Activated CD8-positive, alpha-beta memory T cell treated with anti-CD3 and anti-CD28 coated beads, Interleukin-2, amount 50 U/mL, for 48 hours (primary cell): Measurements from ENCODE around the gene NHERF2.

Experiments used
- DNase-seq: peaks from one replicate; pipeline ENCODE4 v3.0.0-alpha.2; 2020

Gene NHERF2

DNA sequence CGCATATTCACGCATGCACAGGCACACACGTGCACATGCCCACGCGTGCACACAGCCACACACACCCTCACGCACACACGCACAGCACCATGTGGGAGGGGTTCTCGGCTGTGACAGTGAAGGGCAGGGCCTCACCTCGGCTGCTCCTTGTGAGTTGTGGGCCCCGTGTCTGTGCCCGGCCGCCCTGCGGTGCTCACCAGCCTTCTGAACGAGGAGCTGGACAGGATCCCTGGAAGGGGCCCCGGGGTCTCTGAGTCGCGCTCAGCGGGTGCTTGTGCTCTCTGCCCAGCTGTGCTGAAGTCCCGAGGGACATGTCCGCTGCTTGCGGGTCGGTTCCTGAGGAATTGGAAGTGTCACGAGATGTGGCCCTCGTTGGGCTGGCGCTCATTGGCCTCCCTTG is 37.2 kb downstream of the NHERF2 start:
- no peak for DNase-seq

- no peak for DNase-seq
Observed at GRCh38 chr16:2064368-2064945, 37.8 kb downstream of the NHERF2 start.

DNA sequence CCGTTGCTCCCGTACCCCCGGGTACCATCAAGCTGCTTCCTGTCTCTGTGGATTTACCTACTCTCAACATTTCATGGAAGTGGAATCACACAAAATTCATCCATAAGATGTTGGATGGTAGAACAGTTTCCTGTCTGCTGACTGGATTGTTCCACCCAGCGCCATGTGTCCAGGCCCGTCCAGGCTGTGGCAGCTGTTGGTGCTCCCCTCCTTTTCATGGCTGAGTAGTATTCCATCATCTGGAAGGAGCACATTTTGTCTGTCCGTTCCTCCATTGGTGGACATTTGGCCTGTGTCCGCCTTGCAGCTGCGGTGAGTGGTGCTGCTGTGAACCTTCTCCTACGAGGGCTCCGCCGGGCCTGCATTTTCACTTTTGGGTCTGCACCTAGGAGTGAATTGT is 39.4 kb downstream of the NHERF2 start:
- no peak for DNase-seq

- no peak for DNase-seq
Observed at GRCh38 chr16:2070576-2071453, 44.1 kb downstream of the NHERF2 start.

- DNase-seq = no peak
Observed at GRCh38 chr16:2071454-2072202, 44.9 kb downstream of the NHERF2 start.

GRCh38 chr16:2072926-2073325 is 46.2 kb downstream of the NHERF2 start:
- no peak for DNase-seq

GRCh38 chr16:2074071-2074470 is 47.4 kb downstream of the NHERF2 start:
- DNase-seq = no peak

GRCh38 chr16:2075631-2076030 is 48.9 kb downstream of the NHERF2 start:
- no peak for DNase-seq

DNA sequence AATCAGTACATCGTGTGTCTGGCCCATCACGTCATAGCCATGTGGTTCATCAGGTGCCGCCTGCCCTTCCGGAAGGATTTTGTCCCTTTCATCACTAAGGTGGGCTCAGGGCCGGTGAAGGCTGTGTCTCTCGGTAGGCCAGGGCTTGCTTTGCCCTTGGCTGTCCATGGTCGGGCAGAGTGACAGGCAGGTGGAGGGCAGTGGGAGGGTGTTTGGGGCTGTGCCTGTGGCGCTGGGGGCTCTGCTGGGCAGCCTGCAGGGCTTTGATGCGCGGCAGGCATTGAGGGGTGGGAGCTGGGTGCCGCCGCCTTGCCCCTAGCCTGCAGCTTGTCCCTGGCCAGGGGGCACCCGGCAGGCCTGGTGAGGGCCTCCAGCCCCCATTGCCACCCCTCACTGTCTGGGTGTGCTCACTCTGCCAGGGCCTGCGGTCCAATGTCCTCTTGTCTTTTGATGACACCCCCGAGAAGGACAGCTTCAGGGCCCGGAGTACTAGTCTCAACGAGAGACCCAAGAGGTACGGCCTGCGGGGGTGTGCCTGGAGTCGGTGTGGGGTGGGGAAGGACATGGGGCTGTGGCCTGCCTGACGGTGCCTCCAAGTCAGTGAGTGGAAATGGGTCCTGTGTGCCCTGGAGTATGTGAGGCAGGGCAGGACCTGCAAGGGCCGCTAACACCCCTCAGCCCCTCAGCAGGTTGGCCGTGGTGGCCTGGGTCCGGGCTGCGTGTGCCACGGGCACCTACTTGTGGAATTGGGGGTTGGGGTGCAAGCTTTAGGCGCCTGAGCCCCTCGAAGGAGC is 49.6 kb downstream of the NHERF2 start:
- DNase-seq = no peak

- no peak for DNase-seq
Observed at GRCh38 chr16:2077016-2077415, 50.3 kb downstream of the NHERF2 start.

GRCh38 chr16:2077696-2078095 is 51.0 kb downstream of the NHERF2 start:
- no peak for DNase-seq

DNA sequence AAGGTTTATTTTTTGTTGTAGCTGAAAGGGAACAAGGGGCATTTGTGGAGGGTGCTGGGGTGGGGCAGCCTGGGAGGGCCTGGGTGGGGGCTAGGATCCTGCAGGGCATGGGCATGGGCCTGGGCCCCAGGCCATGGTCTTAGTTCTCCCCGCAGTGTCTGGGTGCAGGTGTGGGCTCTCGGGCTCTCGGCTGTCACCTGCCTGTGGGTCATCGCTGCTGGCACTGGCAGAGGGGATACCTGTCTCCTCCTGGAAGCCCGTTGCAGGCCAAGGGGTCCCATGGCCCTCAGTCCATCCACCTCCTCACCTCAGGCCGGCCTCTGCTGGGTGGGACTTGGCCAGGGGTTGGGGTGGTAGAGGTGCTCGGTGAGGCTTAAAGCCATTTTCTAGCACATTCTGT is 51.4 kb downstream of the NHERF2 start:
- no peak for DNase-seq

GRCh38 chr16:2078691-2079090 is 52.0 kb downstream of the NHERF2 start:
- no peak for DNase-seq

- no peak for DNase-seq
Observed at GRCh38 chr16:2079311-2079800, 52.7 kb downstream of the NHERF2 start.

DNA sequence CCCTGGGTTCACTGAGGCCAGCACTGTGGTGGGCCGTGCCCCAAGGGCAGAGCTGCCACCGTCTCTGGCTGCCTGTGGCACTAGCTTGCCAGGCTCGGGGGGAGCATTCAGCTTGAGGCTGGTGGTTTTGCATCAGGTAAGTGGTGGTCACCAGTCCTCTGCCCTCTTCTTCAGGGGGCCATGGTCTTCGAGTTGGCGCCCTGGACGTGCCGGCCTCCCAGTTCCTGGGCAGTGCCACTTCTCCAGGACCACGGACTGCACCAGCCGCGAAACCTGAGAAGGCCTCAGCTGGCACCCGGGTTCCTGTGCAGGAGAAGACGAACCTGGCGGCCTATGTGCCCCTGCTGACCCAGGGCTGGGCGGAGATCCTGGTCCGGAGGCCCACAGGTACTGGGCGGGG is 53.3 kb downstream of the NHERF2 start:
- no peak for DNase-seq

DNA sequence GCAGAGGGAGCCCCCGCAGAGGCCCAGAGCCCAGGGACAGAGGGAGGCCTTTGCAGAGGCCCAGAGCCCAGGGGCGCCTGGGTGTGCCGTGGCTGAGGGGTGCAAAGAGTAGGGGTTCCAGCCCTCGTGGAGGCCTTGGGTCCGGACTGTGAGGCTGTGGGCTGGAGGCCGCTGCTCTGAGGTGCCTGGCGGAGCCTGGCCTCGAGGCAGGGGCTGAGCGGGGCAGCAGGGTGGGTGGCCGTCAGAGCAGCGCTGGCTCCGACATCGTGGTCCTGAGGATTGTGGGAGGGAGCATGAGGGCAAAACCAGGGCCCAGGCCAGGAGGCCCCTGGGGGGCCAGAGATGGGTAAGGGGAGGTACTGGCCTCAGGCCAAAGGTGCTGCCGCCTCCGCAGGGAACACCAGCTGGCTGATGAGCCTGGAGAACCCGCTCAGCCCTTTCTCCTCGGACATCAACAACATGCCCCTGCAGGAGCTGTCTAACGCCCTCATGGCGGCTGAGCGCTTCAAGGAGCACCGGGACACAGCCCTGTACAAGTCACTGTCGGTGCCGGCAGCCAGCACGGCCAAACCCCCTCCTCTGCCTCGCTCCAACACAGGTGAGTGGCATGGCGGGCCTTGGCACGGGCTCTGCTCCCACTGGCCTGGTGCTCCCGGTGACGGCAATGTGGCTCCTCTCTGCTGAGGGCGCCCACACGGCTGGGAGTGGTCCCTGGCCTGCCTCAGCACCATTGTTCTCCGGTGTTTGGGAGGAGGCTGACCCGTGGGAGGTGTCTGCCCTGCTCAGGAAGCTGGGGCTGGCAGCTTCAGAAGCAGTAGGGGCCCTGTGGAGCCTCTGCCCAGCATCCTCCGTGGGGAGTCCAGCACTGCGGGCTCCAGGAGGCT is 54.7 kb downstream of the NHERF2 start:
- no peak for DNase-seq

GRCh38 chr16:2082171-2082982 is 55.7 kb downstream of the NHERF2 start:
- no peak for DNase-seq

DNA sequence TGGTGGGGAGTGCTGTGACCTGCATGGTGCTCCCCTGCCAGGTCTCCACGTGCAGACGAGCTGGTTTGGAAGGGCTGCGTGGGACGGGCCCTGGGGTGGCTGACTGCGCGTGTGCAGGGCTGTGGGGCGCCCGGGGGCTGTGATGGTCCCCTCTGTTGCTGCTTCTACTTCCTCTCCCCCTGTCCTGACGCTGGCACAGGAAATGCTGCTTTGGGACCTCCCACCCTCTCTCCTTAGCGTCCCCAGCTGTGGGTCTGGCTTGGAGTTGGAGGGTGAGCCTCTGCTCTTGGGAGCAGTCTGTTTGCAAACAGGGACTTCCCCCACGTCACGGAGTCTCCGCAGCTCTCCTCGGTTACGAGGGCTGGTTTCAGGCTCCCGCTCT is 56.3 kb downstream of the NHERF2 start:
- DNase-seq = no peak

DNA sequence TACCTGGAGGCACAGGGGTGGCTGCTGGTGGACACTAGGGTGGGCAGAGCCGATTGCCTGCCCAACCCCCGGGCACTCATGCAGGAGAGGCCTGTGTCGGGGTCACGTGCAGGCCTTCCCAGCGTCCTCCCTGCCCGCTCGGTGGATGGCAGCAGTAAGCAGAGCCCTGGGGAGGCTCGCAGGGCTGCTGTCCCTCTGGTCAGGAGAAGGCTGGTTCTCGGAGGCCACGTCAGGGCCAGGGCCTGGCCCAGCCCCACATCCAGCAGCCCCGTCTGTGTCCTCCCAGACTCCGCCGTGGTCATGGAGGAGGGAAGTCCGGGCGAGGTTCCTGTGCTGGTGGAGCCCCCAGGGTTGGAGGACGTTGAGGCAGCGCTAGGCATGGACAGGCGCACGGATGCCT is 56.7 kb downstream of the NHERF2 start:
- no peak for DNase-seq

GRCh38 chr16:2083876-2084780 is 57.4 kb downstream of the NHERF2 start:
- no peak for DNase-seq
